ENCODE results near the gene BEND7.
"Not testable (repeated sequence)": the region's sequence is repeated elsewhere in the genome, so short reads cannot be mapped to it uniquely, and the experiment has no call there.

The BEND7 gene

DNA sequence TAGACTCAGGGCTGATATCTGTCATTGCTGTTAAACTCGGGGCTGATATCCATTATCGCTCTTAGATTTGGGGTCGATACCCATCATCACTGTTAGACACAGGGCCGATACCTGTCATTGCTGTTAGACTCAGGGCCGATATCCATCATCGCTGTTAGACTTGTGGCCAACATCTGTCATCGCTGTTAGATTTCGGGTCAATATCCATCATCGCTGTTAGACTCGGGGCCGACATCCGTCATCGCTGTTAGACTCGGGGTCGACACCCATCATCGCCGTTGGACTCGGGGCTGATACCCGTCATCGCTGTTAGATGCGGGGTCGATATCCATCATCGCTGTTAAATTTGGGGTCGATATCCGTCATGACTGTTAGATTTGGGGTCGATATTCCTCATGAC is 54.8 kb downstream of the BEND7 start:
- no peak for DNase-seq

DNA sequence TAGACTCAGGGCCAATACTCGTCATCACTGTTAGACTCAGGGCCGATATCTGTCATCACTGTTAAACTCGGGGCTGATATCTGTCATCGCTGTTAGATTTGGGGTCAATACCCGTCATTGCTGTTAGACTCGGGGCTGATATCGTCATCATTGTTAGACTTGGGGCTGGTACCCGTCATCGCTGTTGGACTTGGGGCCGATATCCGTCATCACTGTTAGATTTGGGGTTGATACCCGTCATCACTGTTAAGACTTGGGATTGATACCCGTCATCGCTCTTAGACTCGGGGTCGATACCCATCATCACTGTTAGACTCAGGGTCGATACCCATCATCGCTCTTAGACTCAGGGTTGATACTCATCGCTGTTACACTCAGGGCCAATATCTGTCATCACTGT is 56.5 kb downstream of the BEND7 start:
- DNase-seq: no peak

DNA sequence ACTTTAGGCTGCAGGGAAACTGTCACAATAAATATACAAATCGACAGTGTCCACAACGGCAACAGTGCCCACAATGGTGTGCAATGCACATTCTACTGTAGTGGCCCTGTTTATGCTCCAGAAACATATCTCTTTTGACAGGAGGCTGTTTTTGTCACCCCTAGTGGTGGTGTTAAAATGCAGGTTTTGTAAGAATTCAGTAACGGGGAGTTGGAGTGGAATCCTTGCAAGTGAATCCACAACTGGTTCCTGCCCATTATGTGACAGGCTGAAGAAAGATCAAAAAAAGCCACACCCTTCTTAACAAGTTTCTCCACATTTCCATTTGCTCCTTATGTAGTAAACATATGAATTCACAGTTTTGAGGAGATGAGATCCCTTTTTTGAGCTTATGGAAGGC is 58.5 kb downstream of the BEND7 start:
- DNase-seq: no peak

DNA sequence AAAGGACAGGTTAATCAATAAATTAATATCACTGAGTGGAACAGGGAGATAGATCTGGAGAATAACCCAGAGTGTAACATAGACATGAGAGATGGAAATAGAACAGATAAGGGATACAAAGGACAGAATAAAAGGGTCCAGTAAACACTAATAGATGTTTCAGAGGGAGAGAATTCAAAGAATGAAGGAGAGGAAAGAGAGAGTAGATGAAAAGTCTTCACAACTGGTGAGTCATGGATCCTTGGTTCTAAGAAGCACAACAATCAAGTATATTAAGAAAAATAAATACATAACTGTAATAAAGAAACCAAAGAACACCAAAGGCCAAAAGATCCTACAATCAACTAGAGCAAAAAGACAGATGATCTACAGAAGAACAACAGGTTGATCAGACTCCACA is 66.3 kb downstream of the BEND7 start:
- no peak for DNase-seq

DNA sequence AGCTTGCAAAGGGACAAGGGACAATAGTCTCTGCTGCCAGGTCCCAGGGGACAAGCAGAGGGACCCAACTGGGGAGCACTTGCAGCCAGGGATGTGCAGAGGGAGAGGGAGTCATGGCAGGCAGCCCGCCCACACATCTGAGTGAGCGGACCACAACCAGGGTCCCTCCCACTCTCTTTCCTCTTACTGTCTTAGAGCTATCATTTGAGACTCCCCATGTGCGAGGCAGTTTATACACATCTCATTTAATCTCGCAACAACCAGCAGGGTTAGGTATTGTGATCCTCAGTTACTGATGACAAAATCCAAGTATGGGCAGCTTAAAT is 70.2 kb downstream of the BEND7 start:
- no peak for DNase-seq

DNA sequence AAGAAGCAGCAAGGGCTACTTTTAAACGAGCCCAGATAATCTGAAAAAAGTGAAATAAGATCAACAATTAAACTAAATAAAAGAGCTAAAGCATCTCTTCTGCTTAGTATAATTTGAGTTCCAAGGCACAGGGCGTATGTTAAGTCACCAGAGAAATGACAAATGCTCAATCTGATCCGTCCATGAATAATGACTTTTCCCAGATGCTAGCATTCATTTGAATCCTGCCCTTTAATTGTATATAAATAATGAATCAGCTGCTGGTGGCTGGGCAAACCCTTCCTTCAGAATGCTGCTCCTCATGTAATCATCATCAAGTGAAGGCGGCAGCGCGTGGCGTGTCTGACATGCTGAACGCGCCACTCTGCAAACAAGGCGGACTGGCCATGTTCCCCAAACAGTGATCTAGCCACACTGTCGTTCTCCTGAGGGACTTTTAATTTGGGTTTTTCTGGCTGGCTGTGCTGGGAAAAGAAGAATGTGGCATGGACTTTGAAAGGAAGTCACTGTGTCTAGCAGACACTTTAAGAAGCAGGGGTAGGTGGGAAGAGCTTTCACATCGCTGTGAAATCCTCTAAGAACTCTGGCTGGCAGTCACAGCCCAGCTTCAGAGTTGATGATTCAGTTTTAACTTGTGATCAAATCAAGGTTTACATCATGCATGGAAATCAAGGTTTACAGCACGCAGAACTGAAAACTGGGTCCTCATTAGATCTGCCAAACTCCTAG is 70.7 kb downstream of the BEND7 start:
- no peak for DNase-seq

DNA sequence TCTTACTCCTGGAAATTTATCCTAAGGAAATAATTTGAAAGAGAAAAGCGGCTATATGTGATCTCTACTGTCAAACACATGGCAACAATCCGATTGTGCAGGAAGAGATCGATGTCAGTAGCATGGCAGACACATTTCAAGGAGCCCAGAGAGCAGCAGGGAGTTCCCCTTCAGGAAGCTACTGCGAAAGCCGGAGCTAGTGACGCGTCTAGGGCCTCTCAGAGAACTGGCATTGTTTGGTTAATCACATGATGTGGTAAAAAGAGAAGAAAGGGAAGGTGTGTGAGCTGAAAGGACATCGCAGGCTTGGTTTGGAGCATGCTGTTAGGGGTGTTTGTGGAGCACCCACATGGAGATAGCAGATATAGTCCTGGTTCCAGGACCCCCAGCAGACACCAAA is 74.9 kb downstream of the BEND7 start:
- DNase-seq: peak; percentile 23

DNA sequence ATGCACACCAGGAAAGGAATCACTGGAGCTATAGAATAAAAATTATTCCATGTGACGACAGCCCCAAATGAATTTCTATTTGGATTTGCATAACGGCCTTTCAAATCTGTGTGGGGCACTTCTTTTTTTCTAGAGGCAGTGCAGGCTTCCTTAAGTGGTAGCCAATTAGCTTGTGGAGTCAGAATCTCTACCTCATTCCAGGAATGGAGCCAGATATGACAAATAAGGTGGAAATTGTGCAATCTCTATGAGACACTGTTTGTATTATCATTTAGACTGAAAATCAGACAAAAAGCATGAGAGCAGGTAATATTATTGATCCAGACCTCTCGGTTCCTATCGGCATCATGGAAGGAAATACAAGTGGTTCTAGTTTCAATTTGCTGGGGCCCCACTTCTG is 78.7 kb downstream of the BEND7 start:
- no peak for DNase-seq

DNA sequence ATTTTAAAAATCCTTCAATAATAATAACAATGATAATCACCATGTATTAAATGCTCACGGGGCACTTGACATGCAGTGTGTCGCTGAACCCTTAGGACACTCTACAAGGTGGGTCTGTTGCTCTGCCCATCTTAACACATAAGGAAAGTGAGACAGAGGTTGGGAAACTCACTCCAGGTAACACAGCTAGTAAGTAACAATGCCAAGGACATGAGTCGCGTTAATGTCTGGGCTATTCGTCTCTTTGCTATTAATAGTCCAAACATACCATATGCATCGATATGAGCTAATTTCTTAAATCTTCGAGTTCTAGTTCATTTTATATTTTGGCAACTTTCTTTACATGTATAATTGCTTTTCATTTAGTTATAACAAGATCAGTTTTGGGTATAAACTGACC is 79.5 kb downstream of the BEND7 start:
- DNase-seq: no peak

DNA sequence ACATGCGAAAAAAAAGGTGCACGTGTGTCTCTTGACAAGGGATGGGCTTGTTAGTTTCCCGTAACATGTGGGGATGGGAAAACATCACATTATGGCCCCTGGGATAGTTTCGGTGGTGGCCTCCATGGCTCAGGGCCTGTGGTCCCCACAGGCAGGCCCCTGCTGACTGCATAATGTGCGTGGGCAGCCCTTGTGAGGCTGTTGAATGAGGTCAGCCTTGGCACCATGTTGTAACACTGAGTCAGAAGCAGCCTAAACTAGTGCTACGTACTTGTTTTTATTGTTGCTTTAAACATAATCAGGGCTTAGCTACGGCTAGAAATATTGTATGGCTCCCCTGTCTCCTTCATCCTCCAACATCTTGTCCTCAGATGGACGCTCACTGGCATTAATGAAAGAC is 80.6 kb downstream of the BEND7 start:
- DNase-seq: no peak

DNA sequence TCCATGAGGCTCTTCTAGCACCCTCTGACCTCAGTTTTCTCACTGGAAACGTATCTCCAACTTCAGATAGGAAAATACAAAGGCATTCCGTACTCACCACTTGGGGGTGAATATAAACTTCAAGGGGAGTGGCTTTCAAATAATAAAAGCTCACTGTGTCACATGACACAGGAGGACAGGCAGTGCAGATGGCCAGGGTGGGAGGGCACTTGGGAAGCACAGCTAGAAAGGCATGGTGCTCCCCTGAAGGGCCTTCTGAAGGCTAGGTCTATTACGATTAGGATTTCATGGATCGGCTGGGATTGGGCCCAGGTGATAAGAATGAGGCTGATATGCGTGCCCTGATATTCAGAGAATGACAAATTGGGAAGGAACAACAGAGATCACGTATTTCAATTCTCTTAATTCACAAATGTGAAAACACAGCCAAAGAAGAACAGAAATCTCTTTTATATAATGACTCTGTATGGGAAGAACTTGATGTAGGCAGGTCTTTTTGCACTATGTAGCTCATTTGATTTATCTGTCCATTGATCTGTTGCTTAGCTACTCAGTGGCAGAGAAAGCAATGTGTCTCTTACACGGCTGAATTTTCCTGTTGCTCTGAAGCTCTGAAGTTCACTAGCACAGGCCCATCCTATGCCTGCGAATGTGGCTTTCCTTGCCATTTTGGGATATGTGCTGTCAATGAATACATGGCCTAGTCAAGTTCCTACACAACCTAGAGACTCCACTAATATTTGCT is 83.0 kb downstream of the BEND7 start:
- DNase-seq: no peak

DNA sequence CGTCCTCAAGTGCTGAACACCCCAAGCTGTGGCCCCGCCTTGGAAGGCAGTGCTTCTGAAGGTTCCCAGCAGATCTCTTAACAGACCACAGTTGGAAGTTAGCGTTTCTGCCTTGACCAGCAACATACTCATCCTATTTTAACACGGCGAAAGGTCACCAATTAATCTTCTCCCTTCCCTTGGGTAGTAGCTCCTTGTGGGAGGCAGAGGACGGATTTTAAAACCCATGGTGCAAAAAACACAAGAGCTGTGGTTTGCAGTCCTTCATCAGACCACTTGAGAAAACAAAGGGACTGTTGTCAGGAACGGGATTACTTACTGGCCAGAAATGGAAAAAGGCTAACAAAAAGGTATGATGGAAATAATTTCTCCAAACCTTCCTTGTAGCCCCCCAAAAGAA is 87.3 kb downstream of the BEND7 start:
- no peak for DNase-seq

DNA sequence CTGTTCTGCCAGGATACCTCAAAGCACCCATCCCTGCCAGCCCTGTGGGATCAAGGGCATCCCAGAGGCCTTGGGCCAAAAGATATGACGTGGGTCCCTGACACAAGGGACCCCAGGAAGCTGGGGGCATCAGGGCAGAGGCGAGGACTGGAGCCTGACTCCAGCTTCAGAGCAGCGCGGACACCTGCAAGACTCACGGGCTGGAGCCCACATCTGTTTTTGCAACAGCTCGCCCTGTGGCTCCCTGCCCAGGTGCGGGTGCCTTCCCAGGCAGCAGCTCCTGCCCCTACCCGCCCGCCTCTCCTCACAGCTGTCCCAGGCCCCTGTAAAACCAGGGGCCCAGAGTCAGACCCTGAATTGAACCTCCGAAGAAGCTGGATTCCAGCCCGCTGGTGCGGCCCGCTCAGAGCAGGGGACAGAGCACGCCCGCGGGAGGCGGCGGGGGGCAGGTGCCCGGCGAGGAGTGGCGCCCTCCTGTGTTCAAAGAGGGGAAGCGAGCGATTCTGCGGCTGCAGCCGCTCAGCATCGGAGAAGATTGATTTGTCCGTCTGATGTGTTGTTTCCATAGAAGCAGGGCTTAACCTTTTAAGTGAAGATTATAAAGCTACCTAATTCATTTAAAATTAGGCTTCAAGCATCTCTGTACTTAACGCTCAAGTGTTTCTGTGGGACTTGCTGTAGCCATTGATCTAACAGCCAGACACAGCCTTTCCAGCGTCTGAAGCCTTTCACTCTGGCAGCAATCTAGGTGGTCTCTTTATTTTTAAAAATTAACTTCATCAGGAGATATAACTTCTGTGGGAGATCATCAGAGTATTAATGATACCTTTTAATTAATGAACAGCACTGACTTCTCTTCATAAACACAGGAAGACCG is 88.4 kb downstream of the BEND7 start:
- peak; percentile 75 for DNase-seq

DNA sequence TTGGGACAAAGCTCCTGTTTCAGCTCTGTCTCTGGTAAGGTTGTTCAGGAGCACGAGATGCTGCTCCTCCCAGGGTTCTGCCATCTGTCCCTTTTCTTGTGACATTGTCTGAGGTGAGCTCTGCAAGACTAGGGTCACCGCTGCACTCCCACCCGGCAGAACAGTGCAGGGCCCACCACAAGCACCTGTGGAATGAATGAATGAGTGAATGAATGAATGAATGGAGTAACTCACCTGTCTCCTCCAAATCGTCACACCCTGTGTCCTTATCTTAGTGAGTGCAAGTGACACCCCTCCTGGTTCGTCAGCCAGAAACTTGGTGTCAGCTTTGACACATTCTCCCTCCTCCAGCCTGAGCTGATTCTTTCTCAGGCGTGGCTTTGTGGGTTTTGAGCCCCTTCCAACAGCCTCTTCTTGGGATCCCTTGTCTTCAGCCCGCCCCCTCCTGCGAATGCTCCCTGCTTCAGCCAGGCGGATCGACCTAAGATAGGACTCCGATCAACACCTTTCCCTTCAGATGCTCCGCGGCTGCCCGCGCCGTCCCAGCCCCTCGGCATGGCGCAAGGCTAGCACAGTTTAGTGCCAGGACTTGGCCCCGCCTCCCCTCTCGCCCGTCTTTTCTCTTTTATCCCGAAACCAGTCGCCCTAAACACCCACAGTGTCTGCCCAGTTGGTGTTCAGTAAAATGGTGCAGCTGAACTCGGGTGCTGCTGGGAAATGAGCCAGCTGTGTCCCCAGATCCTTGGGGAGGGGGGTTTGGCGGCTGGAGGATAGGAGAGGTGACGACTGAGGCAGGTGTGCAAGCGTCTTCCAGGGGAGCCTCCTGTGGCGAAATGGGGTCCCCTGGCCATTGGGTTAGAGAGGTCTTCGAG is 89.3 kb downstream of the BEND7 start:
- peak; percentile 24 for DNase-seq

DNA sequence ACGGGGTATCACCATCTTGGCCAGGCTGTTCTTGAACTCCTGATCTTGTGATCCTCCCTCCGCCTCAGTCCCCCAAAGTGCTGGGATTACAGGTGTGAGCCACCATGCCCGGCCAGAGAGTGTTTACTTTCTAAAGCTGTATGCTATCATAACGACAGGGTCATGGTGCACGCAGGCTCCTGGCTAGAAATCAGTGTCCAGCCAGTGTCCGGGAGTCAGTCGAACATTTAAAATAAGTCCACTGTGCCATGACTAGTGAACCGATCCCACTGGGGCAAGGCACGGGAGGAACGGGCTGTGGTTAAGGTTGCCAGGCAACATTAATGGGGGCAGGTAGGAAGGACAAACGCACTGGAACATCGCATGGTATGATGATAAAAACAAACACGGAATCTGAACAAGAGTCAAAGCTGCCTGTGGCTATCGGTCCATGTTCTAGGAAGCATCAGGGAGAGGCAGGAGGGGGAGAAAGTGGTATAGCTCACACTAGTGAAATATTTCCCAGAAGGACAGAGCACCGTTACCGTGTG is 91.7 kb downstream of the BEND7 start:
- no peak for DNase-seq

DNA sequence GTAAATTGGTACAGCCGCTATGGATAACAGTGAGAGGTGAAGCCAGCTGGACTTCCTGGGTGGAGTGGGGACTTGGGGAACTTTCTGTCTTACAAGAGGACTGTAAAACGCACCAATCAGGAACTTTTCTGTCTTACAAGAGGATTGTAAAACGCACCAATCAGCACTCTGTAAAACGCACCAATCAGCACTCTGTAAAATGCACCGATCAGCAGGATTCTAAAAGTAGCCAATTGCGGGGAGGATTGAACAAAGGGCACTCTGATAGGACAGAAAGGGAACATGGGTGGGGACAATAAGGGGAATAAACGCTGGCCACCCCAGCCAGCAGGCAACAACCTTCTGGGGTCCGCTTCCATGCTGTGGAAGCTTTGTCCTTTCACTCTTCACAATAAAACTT is 100.9 kb downstream of the BEND7 start:
- DNase-seq: not testable (repeated sequence)

DNA sequence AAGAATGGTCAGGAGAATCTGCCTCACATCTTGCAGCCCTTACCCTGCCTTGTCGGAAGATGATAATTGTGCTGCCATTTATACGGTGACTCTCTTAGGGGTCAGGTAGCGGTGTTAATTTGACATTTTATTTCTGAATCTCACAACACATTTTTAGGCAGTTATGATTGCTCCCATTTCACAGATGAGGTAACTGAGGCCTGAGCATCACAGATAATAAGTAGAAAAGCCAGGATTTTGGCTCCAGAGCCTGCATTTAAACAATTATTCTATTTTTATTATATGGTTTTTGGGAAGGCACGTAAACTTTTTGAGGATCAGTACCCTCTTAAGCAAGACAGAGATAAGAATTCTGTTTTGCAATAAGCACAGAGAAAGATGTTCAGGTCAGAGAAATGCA is 103.4 kb downstream of the BEND7 start:
- no peak for DNase-seq

DNA sequence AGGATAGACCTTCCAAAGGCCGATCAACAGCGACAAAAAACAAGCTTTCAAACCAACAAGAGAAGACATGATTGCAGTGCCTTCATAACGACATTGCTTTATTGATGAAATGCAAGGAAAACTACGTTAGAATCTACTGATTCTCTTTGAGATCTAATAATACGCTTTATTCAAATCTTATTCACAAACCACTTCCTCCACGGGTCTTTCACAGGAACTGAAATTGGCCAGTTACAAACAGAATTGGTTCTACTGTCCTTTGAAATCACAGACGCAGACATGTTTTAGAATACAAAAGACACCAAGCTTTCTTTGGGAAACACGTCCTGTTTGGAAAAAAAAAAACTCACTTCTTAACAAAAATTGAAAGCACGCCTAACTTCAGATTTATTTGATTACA is 106.0 kb downstream of the BEND7 start:
- no peak for DNase-seq

DNA sequence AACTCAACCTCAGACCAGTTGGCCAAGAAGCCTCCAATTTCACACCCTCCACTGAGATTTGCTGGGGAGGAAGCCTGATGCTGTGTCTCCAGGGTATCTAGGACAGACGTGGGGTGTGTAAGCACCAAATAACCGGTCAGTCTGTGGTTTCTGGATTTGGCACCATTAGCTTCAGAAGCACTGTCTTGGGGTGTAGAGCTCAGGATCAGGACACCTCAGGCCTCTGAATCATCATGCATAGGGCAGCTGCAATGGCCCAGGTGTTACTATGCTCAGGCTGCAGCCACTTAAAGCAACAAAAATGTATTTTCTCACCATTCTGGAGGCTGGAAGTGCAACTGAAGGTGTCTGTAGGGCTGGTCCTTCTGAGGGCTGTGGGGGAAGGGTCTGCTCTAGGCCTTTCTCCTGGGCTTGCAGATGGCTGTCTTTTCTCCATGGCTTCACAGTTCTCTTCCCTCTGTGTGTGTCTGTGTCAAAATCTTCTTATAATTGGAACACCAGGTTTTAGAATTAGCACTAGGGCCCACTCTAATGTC is 107.4 kb downstream of the BEND7 start:
- DNase-seq: no peak

DNA sequence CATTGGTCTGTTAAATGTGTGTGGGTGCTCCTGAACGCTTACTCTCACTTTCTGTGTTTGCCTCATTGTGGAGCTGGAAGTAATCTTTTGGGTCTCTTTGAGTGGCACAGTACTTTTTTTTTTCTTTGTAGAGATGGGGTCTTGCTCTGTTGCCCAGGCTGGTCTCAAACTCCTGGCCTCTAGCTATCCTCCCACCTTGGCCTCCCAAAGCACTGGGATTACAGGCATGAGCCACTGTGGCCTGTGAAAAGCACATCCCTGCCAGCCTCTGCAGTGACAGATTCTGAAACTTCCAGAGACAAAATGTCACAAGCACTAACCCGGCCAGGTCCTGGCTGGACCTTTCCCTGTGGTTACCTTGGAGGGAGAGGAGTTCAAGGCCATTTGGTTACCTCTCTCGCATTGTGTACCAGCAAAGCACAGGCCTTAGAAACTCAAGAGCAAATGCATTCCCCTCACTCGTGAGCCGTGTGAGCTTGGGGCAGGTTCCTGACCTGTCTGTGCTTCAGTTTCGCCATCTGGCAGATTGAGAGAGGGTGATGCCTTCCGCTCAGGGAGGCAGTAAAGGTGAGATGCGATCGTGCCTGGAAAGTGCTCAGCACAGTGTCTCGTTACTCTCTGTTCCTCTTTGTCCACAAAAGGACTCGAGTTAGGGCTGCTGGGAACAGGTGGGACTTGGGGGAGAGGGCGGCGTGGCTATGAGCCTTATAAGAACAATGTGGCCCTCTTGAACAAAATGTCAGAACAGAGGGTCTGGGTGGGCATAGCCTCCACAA is 108.1 kb downstream of the BEND7 start:
- DNase-seq: no peak

DNA sequence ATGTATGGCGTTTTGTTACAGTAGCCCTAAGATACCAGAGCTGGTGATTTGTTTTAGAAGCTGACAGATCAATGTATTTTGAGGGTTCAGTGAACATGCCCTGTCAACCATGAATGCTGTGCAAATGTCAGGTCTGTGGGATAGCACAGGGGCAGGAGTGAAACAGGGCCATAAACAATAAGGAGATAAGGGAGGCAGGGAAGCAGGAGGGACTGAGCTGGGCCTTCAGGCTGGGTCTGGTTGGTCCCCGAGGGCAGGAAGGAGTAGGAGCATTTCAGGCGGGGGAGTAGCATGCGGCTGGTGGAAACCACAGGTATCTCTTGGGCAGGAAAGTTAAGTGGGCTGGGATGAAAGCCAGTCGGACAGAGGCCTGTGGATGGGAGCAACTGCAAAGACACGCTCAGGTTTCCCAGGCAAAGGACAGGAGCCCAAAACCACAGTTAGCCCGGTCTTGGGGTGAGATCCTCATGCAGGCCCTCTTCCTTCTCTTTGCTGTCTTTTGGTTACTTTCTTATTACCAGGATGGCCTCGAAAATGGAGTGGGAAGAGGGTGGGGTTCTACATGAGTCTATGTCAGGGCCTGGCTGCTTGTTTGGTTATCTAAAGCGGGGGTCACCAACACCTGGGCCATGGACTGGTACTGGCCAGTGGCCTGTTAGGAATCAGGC is 111.2 kb downstream of the BEND7 start:
- DNase-seq: no peak
